Stimulated activated CD4-positive, alpha-beta T cell treated with anti-CD3 and anti-CD28 coated beads, Interleukin-1b, Interleukin-23, amount 100 ng/mL, for 24 hours (primary cell): ENCODE data around the gene EPC2.
A peak's percentile ranks its signal among the peaks of the same experiment; 100 is the strongest.

Source experiments
- DNase-seq, 4 experiments: peaks; one replicate each; pipeline ENCODE4 v3.0.0-alpha.2; 2020; ENCODE audit warnings: low read depth in 4 of 4, low spot score in 1 of 4

Gene EPC2

GRCh38 chr2:148643998-148644882 is at the start of gene EPC2:
EPC2 (plus strand) TSS chr2:148644751; CDS start chr2:148645018, 267 bp downstream.
- peak; percentile 53 to 85 (median 78) for DNase-seq

GRCh38 chr2:148596018-148596417 is 48.5 kb upstream of the EPC2 start:
- no peak for DNase-seq

- DNase-seq = no peak
Observed at GRCh38 chr2:148599109-148599991, 45.2 kb upstream of the EPC2 start.

GRCh38 chr2:148602885-148603561 is 41.5 kb upstream of the EPC2 start:
- DNase-seq = peak in 1 of 4 experiments; percentile 16

GRCh38 chr2:148603562-148603920 is 41.0 kb upstream of the EPC2 start:
- peak in 1 of 4 experiments; percentile 7 for DNase-seq

GRCh38 chr2:148604927-148605326 is 39.6 kb upstream of the EPC2 start:
- no peak for DNase-seq

- no peak for DNase-seq
Observed at GRCh38 chr2:148607566-148607965, 37.0 kb upstream of the EPC2 start.

GRCh38 chr2:148613231-148614013 is 31.1 kb upstream of the EPC2 start:
- DNase-seq = no peak

- DNase-seq = no peak
Observed at GRCh38 chr2:148614014-148614321, 30.6 kb upstream of the EPC2 start.

- DNase-seq = no peak
Observed at GRCh38 chr2:148614322-148615049, 30.1 kb upstream of the EPC2 start.

- no peak for DNase-seq
Observed at GRCh38 chr2:148615381-148615841, 29.1 kb upstream of the EPC2 start.

GRCh38 chr2:148616662-148617061 is 27.9 kb upstream of the EPC2 start:
- DNase-seq = no peak

GRCh38 chr2:148617219-148617618 is 27.3 kb upstream of the EPC2 start:
- DNase-seq = no peak

- DNase-seq = no peak
Observed at GRCh38 chr2:148619560-148620195, 24.9 kb upstream of the EPC2 start.

GRCh38 chr2:148622366-148622765 is 22.2 kb upstream of the EPC2 start:
- DNase-seq = no peak

- DNase-seq = no peak
Observed at GRCh38 chr2:148623086-148623485, 21.5 kb upstream of the EPC2 start.

GRCh38 chr2:148627224-148627623 is 17.3 kb upstream of the EPC2 start:
- DNase-seq = no peak

GRCh38 chr2:148634749-148635148 is 9.8 kb upstream of the EPC2 start:
- DNase-seq = no peak

- DNase-seq = no peak
Observed at GRCh38 chr2:148638543-148638942, 6.0 kb upstream of the EPC2 start.

GRCh38 chr2:148640767-148641166 is 3.8 kb upstream of the EPC2 start:
- no peak for DNase-seq
